Endothelial cell of umbilical vein (primary cell): ENCODE measurements around the gene CXCL9.
"Not testable (repeated sequence)": the region's sequence is repeated elsewhere in the genome, so short reads cannot be mapped to it uniquely, and the experiment has no call there.

Experiments used
- CTCF ChIP-seq, 2 donors: IDR thresholded peaks; 1 replicate in 1 of 2; 2 replicates in 1 of 2; pipeline ENCODE4 v1.5.1; 2011; ENCODE audit warnings: low read length in 2 of 2, mild to moderate bottlenecking in 2 of 2, moderate library complexity in 2 of 2, control low read depth in 1 of 2, inconsistent platforms in 1 of 2, low read depth in 1 of 2; ENCODE audit not compliant: insufficient read depth in 1 of 2; ENCODE audit errors: extremely low read depth in 1 of 2
- EZH2 ChIP-seq: IDR thresholded peaks from 2 replicates; pipeline ENCODE4 v1.6.1; 2012; ENCODE audit warnings: borderline replicate concordance, low read depth, mild to moderate bottlenecking, moderate library complexity, low read length, inconsistent platforms; ENCODE audit not compliant: severe bottlenecking
- FOS ChIP-seq: IDR thresholded peaks from 2 replicates; pipeline ENCODE4 v1.6.1; 2011; ENCODE audit warnings: mild to moderate bottlenecking, low read length, moderate library complexity, borderline replicate concordance; ENCODE audit not compliant: insufficient read depth
- MAX ChIP-seq: IDR thresholded peaks from 2 replicates; pipeline ENCODE4 v1.6.1; 2011; ENCODE audit not compliant: insufficient read depth, insufficient read length
- POLR2A ChIP-seq: IDR thresholded peaks from 2 replicates; pipeline ENCODE4 v1.6.1; 2012; ENCODE audit warnings: low read depth, mild to moderate bottlenecking, control low read depth, low read length

GRCh38 chr4:76050560-76051050, 43.3 kb upstream of the CXCL9 start:
- TF ChIP-seq CTCF (IDR thresholded peaks at IDR 0.05; ENCODE audit: extremely low read depth in 1 of 2, insufficient read depth in 1 of 2, low read depth in 1 of 2, low read length in 2 of 2); POLR2A; EZH2; MAX; FOS: not testable (repeated sequence)
